HG02610 (cell line): ENCODE results near the gene SVOPL.
"Not testable (repeated sequence)": the region's sequence is repeated elsewhere in the genome, so short reads cannot be mapped to it uniquely, and the experiment has no call there.

Source experiments
- ATAC-seq: cut with Tn5 transposase; IDR thresholded peaks from one replicate; pipeline ENCODE4 v1.9.1; 2021; ENCODE audit warnings: mild to moderate bottlenecking, moderate library complexity; ENCODE audit not compliant: unreplicated experiment

The SVOPL gene

GRCh38 chr7:138705167-138705566 lies 4.0 kb upstream of the SVOPL start:
- ATAC-seq: no peak

GRCh38 chr7:138701537-138701923 lies 368 bp upstream of the SVOPL start:
- no peak for ATAC-seq

- ATAC-seq: no peak
Observed at GRCh38 chr7:138699661-138700060, 1.5 kb downstream of the SVOPL start.

- ATAC-seq: no peak
Observed at GRCh38 chr7:138698281-138698680, 2.9 kb downstream of the SVOPL start.

- ATAC-seq: no peak
Observed at GRCh38 chr7:138697535-138698182, 3.5 kb downstream of the SVOPL start.

- not testable (repeated sequence) for ATAC-seq
Observed at GRCh38 chr7:138695776-138696175, 5.4 kb downstream of the SVOPL start.

GRCh38 chr7:138695106-138695505 lies 6.1 kb downstream of the SVOPL start:
- no peak for ATAC-seq

GRCh38 chr7:138691178-138691577 lies 10.0 kb downstream of the SVOPL start:
- no peak for ATAC-seq

GRCh38 chr7:138690495-138690894 lies 10.7 kb downstream of the SVOPL start:
- no peak for ATAC-seq

GRCh38 chr7:138688037-138688436 lies 13.1 kb downstream of the SVOPL start:
- ATAC-seq: not testable (repeated sequence)

GRCh38 chr7:138684340-138684739 lies 16.8 kb downstream of the SVOPL start:
- ATAC-seq: no peak

- no peak for ATAC-seq
Observed at GRCh38 chr7:138679793-138680192, 21.4 kb downstream of the SVOPL start.

- no peak for ATAC-seq
Observed at GRCh38 chr7:138670594-138670993, 30.6 kb downstream of the SVOPL start.

GRCh38 chr7:138669364-138669763 lies 31.8 kb downstream of the SVOPL start:
- no peak for ATAC-seq

GRCh38 chr7:138668946-138669345 lies 32.2 kb downstream of the SVOPL start:
- no peak for ATAC-seq

GRCh38 chr7:138668229-138668596 lies 32.9 kb downstream of the SVOPL start:
- ATAC-seq: no peak

GRCh38 chr7:138667535-138668228 lies 33.5 kb downstream of the SVOPL start:
- no peak for ATAC-seq

- ATAC-seq: no peak
Observed at GRCh38 chr7:138666385-138666784, 34.8 kb downstream of the SVOPL start.

- no peak for ATAC-seq
Observed at GRCh38 chr7:138665669-138666140, 35.5 kb downstream of the SVOPL start.

- no peak for ATAC-seq
Observed at GRCh38 chr7:138665249-138665648, 35.9 kb downstream of the SVOPL start.

GRCh38 chr7:138663725-138664710 lies 37.1 kb downstream of the SVOPL start:
- ATAC-seq: no peak

GRCh38 chr7:138662991-138663320 lies 38.2 kb downstream of the SVOPL start:
- ATAC-seq: no peak
